KMS-11 (cell line): ENCODE results near the gene WDR26.
"Not testable (repeated sequence)": the region's sequence is repeated elsewhere in the genome, so short reads cannot be mapped to it uniquely, and the experiment has no call there.

Experiments
- H2AFZ ChIP-seq: fragments of 200-600 bp; sonication (generic); 2 replicates; pipeline ENCODE4 v1.6.1; 2016; ENCODE audit warnings: antibody characterized with exemption, mixed run types, low read depth
- H3K27ac ChIP-seq: fragments of 200-600 bp; sonication (generic); 2 replicates; pipeline ENCODE4 v1.6.1; 2016; ENCODE audit warnings: mild to moderate bottlenecking, mixed run types
- H3K27me3 ChIP-seq: fragments of 200-600 bp; sonication (generic); 2 replicates; pipeline ENCODE4 v1.6.1; 2017; ENCODE audit warnings: mild to moderate bottlenecking, low read depth, mixed run types, moderate library complexity; ENCODE audit not compliant: insufficient read depth
- H3K36me3 ChIP-seq: fragments of 200-600 bp; sonication (generic); 2 replicates; pipeline ENCODE4 v1.6.1; 2017; ENCODE audit warnings: mild to moderate bottlenecking, mixed run types; ENCODE audit not compliant: insufficient read depth
- H3K4me1 ChIP-seq: fragments of 200-600 bp; sonication (generic); 2 replicates; pipeline ENCODE4 v1.6.1; 2016; ENCODE audit warnings: mild to moderate bottlenecking, low read depth, mixed run types; ENCODE audit not compliant: poor library complexity, severe bottlenecking
- H3K4me2 ChIP-seq: fragments of 200-600 bp; sonication (generic); 2 replicates; pipeline ENCODE4 v1.7.0; 2016; ENCODE audit warnings: mild to moderate bottlenecking, mixed run types
- H3K4me3 ChIP-seq: fragments of 200-600 bp; sonication (generic); IDR thresholded peaks from 2 replicates; pipeline ENCODE4 v1.6.1; 2017; ENCODE audit warnings: low read depth, low read length, mixed read lengths; ENCODE audit not compliant: insufficient read depth
- H3K79me2 ChIP-seq: fragments of 200-600 bp; sonication (generic); 2 replicates; pipeline ENCODE4 v1.6.1; 2016; ENCODE audit warnings: low read depth, mixed run types; ENCODE audit not compliant: insufficient read depth
- H3K9ac ChIP-seq: fragments of 200-600 bp; sonication (generic); 2 replicates; pipeline ENCODE4 v1.6.1; 2016; ENCODE audit warnings: mild to moderate bottlenecking, mixed run types
- H4K20me1 ChIP-seq: fragments of 200-600 bp; sonication (generic); 2 replicates; pipeline ENCODE4 v1.6.1; 2016; ENCODE audit warnings: mild to moderate bottlenecking, mixed run types; ENCODE audit not compliant: insufficient read depth
- CTCF ChIP-seq: fragments of 200-600 bp; sonication (generic); conservative IDR thresholded peaks from 2 replicates; pipeline ENCODE4 v1.6.1; 2017; ENCODE audit warnings: low read depth, mild to moderate bottlenecking, antibody characterized with exemption, low read length, moderate library complexity, mixed read lengths

The WDR26 gene

GRCh38 chr1:224348137-224348536 lies 86.5 kb downstream of the WDR26 start:
- no peak for TF ChIP-seq CTCF
- Histone ChIP-seq H3K4me2 (no peak overlapping the region), H3K79me2 (no peaks in the 10 kb centered on the region), H3K4me3 (no peak overlapping the region), H3K9ac (no peak overlapping the region), H3K27me3 (no peaks in the 10 kb centered on the region), H3K36me3 (no peaks in the 10 kb centered on the region), H4K20me1 (no peaks in the 10 kb centered on the region), H3K27ac (no peak overlapping the region), H3K4me1 (no peaks in the 10 kb centered on the region), H2AFZ (no peak overlapping the region)

- no peak overlapping the region for H3K9ac ChIP-seq
- H3K4me2 ChIP-seq = no peak overlapping the region
- H3K27me3 ChIP-seq = no peaks in the 10 kb centered on the region
- no peak overlapping the region for H2AFZ ChIP-seq
- no peaks in the 10 kb centered on the region for H4K20me1 ChIP-seq
- H3K36me3 ChIP-seq = no peaks in the 10 kb centered on the region
- no peak overlapping the region for H3K27ac ChIP-seq
- no peak overlapping the region for H3K4me3 ChIP-seq
- H3K4me1 ChIP-seq = no peaks in the 10 kb centered on the region
- no peak for TF ChIP-seq CTCF
- H3K79me2 ChIP-seq = no peaks in the 10 kb centered on the region
Observed at GRCh38 chr1:224343679-224344078, 90.9 kb downstream of the WDR26 start.

GRCh38 chr1:224340453-224341384 lies 93.9 kb downstream of the WDR26 start:
- not testable (repeated sequence) for H3K79me2 ChIP-seq, H3K36me3 ChIP-seq, H4K20me1 ChIP-seq, H3K4me3 ChIP-seq, H3K4me1 ChIP-seq, H3K4me2 ChIP-seq, H3K9ac ChIP-seq, H3K27me3 ChIP-seq, H2AFZ ChIP-seq, H3K27ac ChIP-seq

- H3K79me2 ChIP-seq = no peaks in the 10 kb centered on the region
- no peak overlapping the region for H3K27ac ChIP-seq
- H3K9ac ChIP-seq = no peak overlapping the region
- no peak overlapping the region for H3K4me3 ChIP-seq
- TF ChIP-seq CTCF = no peak
- no peak overlapping the region for H2AFZ ChIP-seq
- H3K4me1 ChIP-seq = no peaks in the 10 kb centered on the region
- H3K4me2 ChIP-seq = no peak overlapping the region
- no peaks in the 10 kb centered on the region for H3K27me3 ChIP-seq
- H3K36me3 ChIP-seq = no peaks in the 10 kb centered on the region
- H4K20me1 ChIP-seq = no peaks in the 10 kb centered on the region
Observed at GRCh38 chr1:224339442-224340033, 95.1 kb downstream of the WDR26 start.
